GM13976 (cell line): ENCODE data around the gene CHRND.

Experiments
- DNase-seq: peaks from one replicate; pipeline ENCODE4 v3.0.0; 2012; ENCODE audit warnings: low spot score
- in situ Hi-C: fragments of 300-500 bp; cut with MboI; formaldehyde crosslinking; loops from one replicate; pipeline ENCODE4 v1.12.0; 2022; ENCODE audit warnings: low sequenced_read_pairs, mixed read lengths, inconsistent platforms; ENCODE audit not compliant: unreplicated experiment
- TF ChIP-seq, protein P1 (sequence below): IDR thresholded peaks from 2 replicates; pipeline ENCODE4 v1.5.1; 2012; ENCODE audit warnings: borderline replicate concordance, mild to moderate bottlenecking; ENCODE audit not compliant: insufficient read depth; ENCODE audit errors: extremely low read depth, missing control alignments, control extremely low read depth

Gene CHRND

GRCh38 chr2:232538671-232539070 lies 12.7 kb downstream of the CHRND start:
- TF ChIP-seq, protein P1, sequence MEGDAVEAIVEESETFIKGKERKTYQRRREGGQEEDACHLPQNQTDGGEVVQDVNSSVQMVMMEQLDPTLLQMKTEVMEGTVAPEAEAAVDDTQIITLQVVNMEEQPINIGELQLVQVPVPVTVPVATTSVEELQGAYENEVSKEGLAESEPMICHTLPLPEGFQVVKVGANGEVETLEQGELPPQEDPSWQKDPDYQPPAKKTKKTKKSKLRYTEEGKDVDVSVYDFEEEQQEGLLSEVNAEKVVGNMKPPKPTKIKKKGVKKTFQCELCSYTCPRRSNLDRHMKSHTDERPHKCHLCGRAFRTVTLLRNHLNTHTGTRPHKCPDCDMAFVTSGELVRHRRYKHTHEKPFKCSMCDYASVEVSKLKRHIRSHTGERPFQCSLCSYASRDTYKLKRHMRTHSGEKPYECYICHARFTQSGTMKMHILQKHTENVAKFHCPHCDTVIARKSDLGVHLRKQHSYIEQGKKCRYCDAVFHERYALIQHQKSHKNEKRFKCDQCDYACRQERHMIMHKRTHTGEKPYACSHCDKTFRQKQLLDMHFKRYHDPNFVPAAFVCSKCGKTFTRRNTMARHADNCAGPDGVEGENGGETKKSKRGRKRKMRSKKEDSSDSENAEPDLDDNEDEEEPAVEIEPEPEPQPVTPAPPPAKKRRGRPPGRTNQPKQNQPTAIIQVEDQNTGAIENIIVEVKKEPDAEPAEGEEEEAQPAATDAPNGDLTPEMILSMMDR, result no peak
- DNase-seq, result no peak
- in situ Hi-C loops, result no loop called here

DNA sequence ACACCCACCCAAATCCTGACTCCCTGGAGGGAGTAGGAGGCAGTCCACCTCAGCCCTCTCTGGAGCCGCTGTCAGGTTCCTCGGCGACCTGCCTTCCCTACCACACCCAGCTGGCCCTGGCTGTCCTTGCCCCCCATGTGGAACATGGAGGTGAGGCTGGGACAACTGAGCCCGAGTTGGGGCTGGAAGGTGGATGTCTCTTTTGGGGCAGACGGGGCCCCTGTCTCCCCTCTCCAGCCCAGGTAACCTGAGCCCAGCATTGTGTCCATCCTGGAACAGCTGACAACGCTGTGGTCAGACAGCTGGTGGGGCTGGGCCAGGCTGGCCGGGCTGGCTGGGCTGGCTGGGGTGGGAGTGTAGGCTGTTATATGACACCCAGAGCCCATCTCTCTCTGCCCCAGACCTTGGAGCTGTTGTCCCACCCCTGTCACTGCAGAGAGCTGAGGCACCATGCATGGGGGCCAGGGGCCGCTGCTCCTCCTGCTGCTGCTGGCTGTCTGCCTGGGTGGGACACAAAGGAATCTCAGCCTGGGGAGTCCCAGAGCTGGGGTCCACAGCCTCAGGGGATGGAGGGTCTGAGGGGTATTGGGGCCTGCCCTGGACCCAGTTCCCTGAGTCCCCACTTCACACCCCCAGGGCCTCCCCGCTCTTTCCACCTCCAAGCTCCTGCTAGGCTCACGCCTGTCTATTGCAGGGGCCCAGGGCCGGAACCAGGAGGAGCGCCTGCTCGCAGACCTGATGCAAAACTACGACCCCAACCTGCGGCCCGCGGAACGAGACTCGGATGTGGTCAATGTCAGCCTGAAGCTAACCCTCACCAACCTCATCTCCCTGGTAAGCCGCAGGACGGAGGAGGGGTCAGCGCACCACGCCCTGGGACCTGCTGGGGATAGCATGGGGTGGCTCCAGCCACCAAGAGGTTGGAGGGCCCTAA lies 13.6 kb downstream of the CHRND start, which contains the start of gene CHRNG:
CHRNG (plus strand) TSS at position 395 of the 934 bp plus-strand sequence; CDS start at position 451, 56 bp downstream.
- DNase-seq, result no peak
- in situ Hi-C loops, result no loop called here
- TF ChIP-seq, protein P1, result no peak

DNA sequence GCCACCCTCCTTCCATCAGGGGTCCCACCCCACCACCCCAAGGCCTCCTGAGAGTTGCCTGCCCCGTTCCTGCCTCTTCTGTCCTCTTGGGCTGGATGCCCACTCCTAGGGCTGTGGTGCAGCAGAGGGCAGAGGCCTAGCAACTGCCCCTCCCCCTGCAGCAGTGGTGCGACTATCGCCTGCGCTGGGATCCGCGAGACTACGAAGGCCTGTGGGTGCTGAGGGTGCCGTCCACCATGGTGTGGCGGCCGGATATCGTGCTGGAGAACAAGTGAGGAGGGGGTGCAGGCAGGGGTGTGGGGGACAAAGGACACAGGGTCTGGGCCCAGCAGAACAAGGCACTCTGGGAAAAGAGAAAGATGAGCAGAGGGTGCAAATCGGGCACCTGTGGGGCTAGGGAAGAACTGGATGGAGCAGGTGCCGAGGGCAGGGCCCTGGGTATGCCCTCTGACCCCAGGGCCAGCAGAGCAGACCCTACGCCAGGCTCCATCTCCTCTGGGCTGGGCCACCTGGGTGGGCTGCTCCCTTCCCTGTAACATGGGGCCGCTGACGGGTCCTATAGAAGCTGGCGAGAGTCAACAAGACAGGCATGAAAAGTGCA lies 14.6 kb downstream of the CHRND start:
- in situ Hi-C loops, result no loop called here
- DNase-seq, result no peak
- TF ChIP-seq, protein P1, result no peak

- in situ Hi-C loops, result no loop called here
- TF ChIP-seq, protein P1, result no peak
- no peak for DNase-seq
Observed at GRCh38 chr2:232541195-232541960, 15.4 kb downstream of the CHRND start.

GRCh38 chr2:232541961-232542714 lies 16.2 kb downstream of the CHRND start:
- no peak for DNase-seq
- in situ Hi-C loops, result no loop called here
- TF ChIP-seq, protein P1, result no peak
